SKM-1 treated with dmso at 0.1 percent for 144 hours (cell line): ENCODE results near the gene YPEL2.
"Not testable (repeated sequence)": the region's sequence is repeated elsewhere in the genome, so short reads cannot be mapped to it uniquely, and the experiment has no call there.

Experiments
- DNase-seq: peaks from one replicate; lab custom pipeline; 2025; ENCODE audit not compliant: unreplicated experiment; lab: John Stamatoyannopoulos, UW

The YPEL2 gene, protein sequence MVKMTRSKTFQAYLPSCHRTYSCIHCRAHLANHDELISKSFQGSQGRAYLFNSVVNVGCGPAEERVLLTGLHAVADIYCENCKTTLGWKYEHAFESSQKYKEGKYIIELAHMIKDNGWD

DNA sequence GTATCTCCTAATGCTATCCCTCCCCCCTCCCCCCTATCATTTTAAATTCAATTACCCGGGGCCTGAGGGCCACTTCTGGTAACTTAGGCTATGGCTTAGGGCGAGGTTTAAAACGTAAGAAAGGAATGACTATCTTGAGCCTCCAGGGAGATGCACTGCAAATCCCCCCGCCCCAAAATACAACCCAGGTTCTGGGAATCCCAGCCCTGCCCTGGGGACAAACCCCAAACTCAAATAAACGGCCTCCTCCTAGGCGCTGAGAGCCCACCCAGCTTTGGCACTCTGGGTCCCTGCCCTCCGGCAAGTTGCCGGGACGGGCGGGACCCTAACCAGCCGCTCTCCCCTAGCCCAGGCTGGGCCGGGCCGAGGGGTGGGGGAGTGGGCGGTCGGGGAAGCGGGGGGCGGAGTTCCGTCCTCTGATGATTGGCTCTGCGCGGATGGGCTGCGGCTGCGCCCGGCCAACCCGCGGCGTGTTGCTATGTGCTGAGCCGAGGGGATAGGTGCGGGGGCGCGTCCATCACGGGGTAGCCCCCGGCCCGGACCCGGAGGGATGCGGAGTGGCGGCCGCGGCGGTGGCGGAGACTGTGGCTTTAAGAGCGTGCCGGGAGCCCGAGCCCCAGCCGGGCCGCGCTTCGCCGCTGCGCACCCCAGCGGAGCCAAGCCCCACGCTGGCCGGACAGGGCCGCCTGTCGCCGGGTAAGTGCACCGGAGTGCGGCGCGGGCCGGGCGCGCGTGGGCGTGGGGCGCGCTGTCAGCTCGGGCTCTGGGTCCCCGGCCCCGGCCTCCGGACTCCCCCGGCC lies at the start of gene YPEL2:
Gene YPEL2 (plus strand): TSS at position 527 of the 800 bp plus-strand sequence. CDS start 21,755 bp downstream, outside the sequence.
- peak; percentile 76 for DNase-seq

DNA sequence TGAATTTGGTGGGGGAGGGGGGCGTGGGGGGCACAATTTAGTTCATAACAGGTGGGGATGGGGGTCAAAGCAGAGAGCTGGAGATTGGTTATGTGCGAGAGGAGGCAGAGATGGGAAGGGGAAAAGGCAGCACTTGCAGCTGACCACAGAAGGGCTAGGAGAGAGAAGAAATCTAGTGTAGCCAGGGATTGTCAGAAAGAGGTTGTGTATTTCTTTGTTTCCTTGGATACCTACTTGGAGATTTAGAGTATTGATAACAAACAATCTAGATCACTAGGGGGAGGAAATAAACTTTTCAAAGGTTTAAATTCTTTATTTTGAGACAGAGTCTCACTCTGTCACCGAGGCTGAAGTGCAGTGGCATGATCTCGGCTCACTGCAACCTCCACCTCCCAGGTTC lies 47.1 kb upstream of the YPEL2 start:
- no peak for DNase-seq

DNA sequence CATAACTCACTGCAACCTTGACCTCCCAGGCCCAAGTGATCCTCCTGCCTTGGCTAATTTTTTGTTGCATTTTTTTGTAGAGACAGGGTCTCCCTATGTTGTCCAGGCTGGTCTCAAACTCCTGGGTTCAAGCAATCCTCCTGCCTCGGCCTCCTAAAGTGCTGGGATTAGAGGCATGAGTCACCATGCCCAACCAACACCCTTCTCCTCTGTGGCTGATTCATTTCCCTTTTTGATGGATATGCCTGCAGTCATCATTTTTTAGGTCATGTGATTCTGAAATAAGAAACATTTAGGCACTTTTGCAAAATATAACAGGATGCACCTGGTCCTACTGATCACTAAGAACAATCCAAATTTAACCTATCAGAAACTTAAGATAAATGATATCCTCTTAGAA lies 44.0 kb upstream of the YPEL2 start:
- peak; percentile 19 for DNase-seq

DNA sequence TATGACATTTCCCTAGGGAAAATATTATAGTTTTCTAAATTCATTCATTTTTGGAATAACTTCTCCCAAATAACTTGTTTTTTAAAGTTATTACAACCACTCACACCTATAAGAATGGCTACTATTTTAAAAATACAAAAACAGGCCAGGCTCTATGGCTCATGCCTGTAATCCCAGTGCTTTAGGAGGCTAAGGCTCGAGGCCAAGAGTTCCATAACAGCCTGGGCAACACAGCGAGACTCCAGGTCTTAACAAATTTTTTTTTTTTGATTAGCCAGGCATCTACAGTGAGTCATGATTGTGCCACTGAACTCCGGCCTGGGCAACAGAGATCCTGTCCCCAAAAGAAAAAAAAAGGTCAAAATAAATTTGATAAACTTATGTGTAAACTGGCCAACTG lies 43.6 kb upstream of the YPEL2 start:
- no peak for DNase-seq

DNA sequence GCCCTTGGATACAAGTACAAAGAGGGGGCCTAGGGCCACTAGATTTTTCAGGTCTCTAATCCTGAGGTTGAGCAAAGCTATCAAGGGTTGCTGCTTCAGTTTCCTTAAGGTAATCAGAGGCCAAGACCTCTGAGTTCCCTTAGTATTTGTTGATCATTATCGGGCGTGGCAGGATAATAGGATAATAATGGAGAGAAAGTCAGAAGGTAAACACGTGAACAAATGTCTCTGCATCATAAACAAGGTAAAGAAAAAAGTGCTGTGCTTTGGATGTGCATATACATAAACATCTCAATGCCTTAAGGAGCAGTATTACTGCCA lies 41.5 kb upstream of the YPEL2 start:
- no peak for DNase-seq

DNA sequence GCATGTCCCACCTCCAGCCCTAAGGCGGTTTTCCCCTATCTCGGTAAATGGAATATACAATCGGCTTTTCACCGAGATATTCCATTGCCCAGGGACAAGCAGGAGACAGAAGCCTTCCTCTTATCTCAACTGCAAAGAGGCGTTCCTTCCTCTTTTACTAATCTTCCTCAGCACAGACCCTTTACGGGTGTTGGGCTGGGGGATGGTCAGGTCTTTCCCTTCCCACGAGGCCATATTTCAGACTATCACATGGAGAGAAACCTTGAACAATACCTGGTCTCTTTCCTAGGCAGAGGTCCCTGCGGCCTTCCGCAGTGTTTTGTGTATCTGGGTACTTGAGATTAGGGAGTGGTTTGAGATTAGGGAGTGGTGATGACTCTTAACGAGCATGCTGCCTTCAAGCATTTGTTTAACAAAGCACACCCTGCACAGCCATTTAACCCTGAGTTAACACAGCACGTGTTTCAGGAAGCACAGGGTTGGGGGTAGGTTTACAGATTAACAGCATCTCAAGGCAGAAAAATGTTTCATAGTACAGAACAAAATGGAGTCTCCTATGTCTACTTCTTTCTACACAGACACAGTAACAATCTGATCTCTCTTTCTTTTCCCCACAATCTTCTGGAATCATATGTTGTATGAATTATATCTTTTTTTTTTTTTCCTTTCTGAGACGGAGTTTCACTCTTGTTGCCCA lies 41.0 kb upstream of the YPEL2 start:
- not testable (repeated sequence) for DNase-seq

DNA sequence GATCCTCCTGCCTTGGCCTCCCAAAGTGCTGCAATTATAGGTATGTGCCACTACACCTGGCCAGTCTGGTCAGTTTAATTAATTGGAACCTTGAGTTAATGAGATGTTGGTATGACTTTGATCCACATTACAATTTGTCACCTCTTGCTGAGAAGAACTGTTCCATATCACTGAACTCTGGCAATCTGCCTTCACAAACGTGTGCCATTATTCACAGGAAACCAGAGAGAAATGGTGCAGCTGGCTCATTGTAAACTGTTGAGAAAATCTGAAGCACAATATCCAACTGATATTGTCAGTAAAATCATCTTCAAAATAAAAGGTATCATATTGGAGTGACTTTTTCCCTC lies 39.3 kb upstream of the YPEL2 start:
- no peak for DNase-seq

DNA sequence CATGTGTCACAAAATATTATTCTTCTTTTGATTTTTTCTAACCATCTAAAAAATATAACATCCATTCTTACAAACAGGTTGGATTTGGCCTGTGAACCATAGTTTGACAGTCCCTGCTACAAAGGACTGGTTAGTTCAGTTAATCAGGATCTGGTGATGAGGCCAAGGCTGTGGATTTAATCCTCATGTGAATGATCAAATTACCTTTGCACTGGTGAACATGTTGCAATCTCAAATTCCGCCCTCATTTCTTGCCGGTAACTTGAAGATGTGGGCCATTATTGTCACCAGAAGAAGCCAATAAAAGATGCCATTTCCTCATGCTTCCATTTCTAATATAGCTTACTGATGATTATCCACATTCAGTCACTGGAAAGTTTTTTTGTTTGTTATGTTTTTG lies 35.3 kb upstream of the YPEL2 start:
- no peak for DNase-seq

DNA sequence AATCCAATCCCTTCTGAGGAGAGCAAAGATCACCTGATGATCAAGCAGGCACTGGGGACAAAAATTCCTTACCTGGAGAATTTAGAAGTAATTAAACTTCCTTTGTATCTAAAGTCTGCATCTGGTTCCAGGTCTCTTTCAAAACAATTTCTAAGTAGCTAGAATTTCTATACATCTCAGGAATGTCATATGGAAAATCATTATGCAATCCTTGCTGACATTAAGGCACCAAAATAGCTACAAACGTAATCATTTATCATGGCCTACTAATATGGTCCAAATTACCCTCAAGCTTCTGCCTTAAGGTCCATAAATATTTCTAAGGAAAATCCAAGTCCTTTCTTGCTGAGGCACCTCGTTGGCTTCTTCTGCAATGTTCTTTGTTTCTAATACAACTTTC lies 32.9 kb upstream of the YPEL2 start:
- DNase-seq = no peak

DNA sequence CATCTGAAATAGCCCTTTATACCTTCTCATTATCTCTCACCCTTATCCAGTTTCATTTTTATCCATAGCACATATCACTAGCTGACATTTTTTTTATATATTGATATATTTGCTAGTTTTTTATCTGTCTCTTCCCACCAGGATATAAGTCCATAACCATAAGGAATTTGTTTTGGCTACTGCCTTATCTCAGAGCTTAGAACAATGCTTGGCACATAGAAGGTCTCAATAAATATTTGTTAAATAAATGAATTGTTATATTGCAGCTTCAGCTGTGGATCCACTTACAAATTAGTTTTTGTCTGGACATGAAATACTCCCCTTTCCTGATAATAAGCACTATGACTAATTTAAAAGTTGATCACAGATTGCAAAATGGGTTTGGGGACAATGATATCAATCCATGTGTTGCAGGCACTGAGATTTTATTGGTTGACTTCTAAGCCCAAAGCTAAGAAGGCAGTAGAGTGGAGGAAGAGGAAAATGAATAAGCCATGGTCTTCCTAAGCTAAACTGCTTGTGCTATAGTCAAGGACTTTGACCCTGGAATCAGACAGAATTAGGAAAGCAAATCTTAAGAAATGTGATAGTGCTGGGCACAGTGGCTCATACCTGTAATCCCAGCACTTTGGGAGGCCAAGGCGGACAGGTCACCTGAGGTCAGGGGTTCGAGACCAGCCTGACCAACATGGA lies 31.9 kb upstream of the YPEL2 start:
- DNase-seq = no peak

DNA sequence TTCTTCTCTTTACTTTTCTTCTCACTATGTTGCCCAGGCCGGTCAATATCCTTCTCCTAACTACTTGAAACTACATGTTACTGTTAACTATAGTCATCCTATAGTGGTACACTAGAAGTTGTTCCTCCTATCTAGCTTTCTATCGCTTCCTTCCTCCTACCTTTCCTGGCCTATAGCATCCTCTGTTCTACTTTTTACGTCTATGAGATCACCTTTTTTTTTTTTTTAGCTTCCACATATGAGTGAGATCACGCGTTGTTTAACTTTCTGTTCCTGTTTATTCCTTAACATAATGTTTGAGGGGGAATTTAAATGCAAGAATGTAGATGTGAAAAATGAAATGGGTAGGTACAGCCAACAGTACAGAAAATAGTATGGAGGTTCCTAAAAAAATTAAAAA lies 30.5 kb upstream of the YPEL2 start:
- DNase-seq = no peak

DNA sequence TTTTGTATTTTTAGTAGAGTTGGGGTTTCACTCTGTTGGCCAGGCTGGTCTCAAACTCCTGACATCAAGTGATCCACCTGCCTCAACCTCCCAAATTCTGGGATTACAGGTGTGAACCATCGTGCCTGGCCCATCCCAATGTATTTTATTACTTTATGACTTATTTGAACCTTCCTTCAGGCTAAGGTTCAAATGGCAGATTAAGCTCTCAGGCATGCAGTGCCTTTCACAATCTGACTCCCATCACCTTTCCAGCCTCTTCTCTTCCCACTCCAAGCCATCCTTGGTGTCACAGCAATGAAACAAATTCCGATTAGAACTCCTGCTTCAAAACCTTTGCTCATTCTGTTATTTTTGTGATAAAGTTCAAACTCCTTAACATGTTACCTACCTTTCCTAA lies 26.6 kb upstream of the YPEL2 start:
- no peak for DNase-seq

DNA sequence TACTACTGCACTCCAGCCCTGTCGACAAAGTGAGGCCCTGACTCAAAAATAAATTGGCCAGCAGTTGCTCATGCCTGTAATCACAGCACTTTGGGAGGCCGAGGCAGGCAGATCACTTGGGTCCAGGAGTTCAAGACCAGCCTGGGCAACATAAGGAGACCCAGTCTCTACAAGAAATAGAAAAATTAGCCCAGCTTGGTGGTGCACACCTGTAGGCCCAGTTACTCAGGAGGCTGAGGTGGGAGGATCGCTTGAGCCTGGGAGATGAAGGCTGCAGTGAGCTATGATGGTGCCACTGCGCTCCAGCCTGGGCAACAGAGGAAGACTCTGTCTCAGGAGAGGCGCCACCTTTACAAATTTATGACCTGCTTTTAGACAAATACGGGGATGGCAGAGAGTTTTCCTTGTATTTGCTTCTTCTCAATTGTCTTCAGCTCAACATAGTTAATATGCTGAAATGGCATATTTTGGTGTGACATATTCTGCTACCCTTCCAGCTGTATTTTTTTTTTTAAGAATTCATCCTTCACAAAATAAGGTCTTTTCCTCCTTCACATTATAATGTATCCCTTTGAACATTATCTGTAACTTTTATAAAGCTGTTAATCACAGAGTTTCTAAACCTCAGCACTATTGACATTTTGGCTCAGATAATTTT lies 21.1 kb upstream of the YPEL2 start:
- no peak for DNase-seq

DNA sequence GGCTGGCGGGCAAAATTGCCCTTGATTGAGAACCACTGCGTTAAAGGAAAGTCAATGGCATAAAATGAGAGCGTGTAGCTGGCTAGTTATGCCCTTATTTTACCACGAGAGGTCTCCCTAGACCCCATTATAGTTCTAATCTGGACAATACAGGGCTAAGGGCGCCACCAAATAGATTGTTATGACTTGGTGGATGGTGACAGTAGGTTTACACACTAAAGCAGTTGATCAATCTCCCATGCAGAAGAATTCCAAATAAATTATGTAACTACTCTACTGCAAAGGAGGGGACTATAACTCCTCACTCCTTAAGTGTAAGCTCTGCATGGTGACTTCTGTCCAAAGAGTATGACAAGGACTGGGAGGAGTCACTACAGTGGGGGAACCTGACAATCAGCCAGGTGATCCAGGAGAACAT lies 20.4 kb upstream of the YPEL2 start:
- DNase-seq = peak; percentile 65

DNA sequence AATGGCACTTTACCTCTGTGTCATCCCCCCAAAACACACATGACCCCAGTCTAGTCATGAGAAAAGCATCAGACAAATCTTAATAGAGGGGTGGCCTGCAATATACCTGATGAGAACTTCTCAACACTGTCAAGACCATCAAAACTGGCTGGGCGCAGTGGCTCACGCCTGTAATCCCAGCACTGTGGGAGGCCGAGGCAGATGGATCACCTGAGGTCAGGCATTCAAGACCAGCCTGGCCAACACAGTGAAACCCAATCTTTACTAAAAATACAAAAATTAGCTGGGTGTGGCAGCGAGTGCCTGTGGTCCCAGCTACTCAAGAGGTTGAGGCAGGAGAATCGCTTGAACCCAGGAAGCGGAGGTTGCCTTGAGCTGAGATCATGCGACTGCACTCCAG lies 19.9 kb upstream of the YPEL2 start:
- not testable (repeated sequence) for DNase-seq

DNA sequence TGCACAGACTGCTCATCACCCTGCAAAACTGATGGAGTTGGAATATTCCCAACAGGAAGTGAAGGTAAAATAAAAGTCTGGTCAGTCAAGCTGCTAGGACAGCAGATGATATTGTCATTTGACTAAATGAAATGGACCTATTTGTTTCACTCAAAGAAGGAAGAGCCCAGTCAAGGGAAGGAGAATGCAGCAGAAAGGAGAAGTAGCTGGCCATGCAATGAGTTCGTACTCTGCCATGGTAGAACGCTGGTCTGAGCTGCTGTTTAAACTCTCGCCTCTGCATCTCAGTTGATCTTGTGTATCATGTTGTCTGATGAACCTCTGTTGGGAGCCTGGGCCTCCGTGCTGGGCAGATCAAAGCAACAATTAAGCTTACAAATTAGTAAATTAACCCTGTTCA lies 15.6 kb upstream of the YPEL2 start:
- peak; percentile 56 for DNase-seq

DNA sequence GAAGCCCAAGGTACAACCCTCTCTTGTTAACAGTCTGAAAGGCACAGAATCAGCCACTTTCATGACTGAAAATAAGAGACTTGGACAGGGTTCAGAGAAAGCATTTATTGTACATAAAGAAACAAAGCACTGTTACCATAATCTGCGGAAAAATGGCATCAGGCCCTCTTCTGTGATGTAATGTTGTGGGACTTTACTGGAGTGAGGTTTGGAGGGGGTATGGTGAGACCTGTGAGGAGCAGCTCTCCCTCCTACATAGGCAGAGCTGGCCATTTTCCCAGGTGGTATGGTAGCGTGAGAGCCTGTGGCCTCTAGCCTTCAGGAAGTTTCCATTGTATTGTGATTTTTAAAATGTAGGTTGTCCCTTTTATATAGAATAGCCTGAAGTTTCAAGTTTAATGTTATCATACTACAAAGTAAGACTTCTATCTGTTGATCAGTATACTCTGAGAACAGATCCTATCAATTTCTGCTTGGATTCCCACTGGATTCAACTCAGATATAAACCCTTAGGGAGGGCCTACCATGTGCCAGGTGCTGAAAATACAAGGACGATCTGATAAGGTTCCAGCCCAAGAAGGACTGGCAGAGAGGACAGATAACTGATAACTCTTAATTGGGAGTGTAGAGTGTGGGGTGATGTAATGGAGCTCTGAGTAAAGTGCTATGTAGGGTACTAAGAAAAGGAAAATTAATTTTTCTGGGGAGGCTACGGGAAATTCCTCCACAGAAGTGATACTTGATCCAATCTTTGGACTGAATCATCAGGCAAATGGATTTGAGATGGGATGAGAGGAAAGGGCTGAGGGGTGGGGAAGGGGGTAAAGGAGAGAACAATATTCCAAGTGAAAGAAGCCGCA lies 4.1 kb upstream of the YPEL2 start:
- no peak for DNase-seq

DNA sequence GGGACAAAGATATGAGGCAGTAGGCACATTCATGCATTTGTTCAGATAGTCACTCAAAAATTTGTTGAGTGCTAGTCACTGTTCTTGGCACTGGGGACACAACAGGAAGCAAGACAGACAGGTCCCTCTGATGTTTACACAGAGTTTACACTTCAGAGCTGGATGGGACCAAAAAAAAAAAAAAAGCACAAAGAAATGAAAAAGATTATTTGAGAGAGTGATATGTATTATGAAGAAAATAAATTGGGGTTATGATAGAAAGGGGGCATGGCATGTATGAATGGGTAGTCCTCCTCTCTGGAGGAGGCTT lies 3.5 kb upstream of the YPEL2 start:
- no peak for DNase-seq

DNA sequence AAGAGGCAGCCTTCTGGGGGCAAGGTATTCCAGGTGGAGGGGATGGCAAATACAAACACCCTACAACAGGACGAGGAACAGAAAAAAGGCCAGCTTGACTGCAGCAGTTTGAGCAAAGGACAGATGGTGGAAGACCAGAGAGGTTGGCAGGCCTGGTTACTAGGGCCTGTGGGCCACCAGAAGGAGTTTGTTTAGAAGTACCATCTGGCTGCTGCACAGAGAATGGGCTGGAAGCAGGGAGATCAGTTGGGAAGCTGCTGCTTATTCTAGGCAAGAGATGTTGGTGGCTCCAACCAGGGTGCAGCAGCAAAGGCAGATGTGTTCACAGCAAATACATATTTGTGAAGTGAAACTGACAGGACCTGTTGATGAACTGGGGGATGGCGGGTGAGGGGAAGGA lies 2.9 kb upstream of the YPEL2 start:
- DNase-seq = no peak

DNA sequence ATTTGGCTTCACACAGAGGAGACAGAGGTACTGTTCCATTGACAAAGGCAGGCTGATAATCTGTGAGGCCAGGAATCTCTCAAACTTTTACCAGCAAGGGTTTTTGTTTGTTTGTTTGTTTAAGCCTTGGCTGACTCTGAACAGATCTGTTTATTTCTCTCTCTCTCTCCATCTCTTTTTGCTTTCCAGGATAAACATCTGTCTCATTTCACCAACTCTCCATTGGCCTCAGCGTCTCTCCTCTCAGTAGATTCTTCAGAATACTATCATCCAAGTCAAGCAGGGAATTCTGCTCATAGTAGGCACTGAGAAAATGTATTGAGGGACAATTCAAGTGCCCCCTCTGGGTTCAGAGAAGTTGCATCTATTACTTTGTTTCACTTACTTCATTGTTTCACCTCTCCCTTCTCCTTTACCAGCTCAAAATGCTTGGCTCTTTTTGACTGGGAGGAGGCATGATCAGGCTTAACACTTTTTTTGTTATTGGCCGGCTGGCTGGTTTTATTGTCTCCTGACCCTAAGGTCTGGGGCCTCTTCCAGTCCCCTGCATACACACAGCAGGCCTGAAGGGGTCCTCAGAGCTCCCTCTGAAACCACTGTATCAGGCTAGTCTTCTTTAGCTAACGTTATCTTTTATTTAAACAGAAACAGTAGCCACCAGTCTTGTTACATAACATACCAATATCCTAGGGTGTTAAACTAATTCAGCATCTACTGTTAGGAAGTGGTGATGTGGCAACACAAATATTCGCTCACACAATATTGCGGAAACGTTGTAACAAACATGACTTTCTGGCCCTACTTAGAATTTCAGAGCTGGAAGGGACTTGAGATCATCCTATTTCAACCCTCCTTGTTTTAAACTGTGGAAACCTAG lies 2.0 kb upstream of the YPEL2 start:
- DNase-seq = peak; percentile 86
